Measurements from ENCODE around the gene GRID2. TPM values are rescaled to one million over a fixed set of nuclear protein-coding genes. Genes with fewer than 3 reads are reported as not detected.

The GRID2 gene
- total RNA-seq, 1 donor from 2014 or later, result not detected

DNA sequence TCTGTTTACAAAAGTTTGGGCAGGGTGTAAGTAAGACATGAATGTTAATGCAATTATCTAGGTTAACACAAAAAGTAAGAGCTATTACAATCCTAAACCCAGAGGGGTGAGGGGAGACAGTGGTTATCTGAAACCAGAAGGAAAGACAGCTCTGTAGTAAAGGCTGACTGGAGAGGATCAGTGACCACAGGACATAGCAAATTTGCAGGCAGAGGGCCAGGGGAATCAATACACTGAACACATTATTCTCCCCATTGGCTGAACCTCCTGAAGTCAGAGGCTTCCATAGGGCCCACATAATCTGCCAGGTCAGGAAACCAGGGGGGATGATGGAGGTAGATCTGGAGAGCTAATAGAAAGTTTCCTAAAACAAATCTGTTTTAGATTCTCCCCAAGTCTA, 835.4 kb downstream of the GRID2 start:
- no peak for DNase-seq (ENCODE audit: low read depth)
- no peak overlapping the region for H3K4me3 ChIP-seq (ENCODE audit: low read depth, low read length)
- TF ChIP-seq, protein P1, sequence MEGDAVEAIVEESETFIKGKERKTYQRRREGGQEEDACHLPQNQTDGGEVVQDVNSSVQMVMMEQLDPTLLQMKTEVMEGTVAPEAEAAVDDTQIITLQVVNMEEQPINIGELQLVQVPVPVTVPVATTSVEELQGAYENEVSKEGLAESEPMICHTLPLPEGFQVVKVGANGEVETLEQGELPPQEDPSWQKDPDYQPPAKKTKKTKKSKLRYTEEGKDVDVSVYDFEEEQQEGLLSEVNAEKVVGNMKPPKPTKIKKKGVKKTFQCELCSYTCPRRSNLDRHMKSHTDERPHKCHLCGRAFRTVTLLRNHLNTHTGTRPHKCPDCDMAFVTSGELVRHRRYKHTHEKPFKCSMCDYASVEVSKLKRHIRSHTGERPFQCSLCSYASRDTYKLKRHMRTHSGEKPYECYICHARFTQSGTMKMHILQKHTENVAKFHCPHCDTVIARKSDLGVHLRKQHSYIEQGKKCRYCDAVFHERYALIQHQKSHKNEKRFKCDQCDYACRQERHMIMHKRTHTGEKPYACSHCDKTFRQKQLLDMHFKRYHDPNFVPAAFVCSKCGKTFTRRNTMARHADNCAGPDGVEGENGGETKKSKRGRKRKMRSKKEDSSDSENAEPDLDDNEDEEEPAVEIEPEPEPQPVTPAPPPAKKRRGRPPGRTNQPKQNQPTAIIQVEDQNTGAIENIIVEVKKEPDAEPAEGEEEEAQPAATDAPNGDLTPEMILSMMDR (conservative IDR thresholded peaks at IDR 0.05; ENCODE audit: low read depth, low read length), result no peak

DNA sequence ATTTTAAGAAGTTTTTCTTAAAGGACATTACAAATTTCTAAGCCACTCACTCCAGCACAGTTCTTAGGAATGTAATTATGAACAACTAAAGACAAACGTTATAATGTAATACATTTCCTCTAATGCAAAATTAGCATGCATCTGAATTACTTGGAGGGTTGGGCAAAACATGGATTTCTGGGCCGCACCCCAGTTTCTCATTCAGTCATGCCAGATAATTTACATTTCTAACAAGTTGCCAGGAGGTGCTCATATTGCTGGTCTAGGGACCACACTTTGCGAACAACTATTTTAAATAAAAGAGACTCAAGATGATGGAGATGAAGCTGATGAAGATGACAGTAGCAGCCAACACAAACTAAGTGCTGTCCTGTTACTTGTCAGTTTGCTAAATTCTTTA, 840.1 kb downstream of the GRID2 start:
- DNase-seq (ENCODE audit: low read depth), result no peak
- H3K4me3 ChIP-seq (ENCODE audit: low read depth, low read length), result no peak overlapping the region
- TF ChIP-seq, protein P1 (conservative IDR thresholded peaks at IDR 0.05; ENCODE audit: low read depth, low read length), result no peak

DNA sequence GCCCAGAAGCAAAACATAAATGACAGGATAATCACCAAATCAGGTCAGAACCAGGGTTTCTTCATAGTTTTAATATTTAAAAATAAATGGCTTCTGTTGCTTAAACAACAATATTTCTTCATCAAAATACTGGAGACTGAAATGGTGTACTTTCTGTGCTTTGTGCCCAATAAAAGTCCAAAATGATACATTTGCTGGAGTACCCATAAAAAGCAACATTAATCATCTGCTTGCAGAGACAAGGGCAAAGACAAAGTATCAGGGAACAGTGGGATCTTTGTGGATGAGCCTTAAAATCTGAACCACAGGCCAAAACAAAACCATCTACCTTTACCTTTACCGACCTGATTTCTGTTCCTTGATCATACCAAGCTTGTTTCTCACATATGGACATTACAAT, 840.9 kb downstream of the GRID2 start:
- no peak for DNase-seq (ENCODE audit: low read depth)
- TF ChIP-seq, protein P1 (conservative IDR thresholded peaks at IDR 0.05; ENCODE audit: low read depth, low read length), result no peak
- H3K4me3 ChIP-seq (ENCODE audit: low read depth, low read length), result no peak overlapping the region

DNA sequence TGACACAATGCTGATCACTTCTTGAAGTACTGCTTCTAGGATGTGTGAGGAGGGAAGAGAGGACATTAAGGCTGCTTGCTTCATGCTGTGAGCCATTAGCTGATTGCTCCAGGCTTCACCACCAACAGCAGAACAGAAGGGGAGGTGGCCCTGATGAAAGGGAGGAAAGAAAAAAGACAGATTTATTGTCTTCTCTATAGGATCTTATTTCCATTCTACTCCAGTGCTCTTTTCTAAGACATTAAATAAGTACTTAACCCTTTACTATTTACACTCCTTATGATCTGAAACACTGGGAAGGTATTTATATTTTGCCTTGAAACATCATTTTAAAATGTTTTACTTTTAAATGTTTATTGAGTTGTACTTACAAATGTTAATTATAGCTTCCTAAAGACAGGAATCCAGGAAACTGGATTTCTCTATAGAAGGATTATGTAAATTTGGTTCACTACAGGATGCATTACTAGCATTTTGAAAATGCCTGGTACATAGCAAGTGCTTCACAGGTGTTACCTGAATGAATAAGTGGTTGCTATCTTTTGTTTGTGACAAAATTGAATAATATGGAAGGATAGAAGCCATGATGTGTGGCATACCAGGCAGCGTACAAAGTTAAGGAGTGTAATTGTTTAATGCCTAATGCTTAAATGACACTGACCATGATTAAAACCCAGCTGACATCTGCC, 843.9 kb downstream of the GRID2 start:
- no peak for DNase-seq (ENCODE audit: low read depth)
- H3K4me3 ChIP-seq (ENCODE audit: low read depth, low read length), result no peak overlapping the region
- TF ChIP-seq, protein P1 (conservative IDR thresholded peaks at IDR 0.05; ENCODE audit: low read depth, low read length), result no peak

DNA sequence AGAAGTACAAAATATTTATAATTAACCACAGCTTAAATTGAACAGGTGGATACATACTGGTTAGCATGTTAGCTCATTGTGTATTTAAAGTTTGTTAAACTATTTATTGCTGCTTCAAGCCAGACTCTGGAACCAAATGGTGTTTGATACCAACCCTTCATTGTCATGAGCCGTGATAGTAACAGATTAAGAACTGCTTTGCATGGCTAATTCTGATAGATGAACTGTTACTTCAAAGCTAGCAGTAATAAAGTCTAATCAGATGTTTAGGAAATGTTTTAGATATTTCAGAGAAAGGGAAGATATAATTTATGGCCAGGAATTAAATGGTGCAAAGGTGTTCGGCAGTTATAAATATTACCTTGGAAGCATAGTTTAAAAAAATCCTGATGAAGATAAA, 848.7 kb downstream of the GRID2 start:
- no peak for DNase-seq (ENCODE audit: low read depth)
- TF ChIP-seq, protein P1 (conservative IDR thresholded peaks at IDR 0.05; ENCODE audit: low read depth, low read length), result no peak
- no peak overlapping the region for H3K4me3 ChIP-seq (ENCODE audit: low read depth, low read length)

DNA sequence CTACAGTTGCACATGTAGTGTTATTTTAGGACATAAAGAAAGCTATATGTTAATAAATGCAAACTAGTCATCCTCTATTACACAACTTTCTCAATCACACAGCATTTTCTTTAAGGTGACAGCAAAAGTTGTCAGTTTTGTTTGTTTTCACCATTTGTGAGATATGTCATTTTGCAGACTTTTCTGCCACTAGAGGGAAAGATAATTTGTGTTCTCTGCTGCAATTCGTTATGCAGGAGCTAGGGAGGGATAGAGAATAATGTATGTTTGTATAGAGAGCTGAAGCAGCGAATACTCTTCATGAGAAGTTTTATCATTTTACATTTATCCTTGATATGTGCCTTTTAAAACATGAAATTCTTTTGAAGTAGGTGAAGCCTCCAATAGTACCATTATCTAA, 854.2 kb downstream of the GRID2 start:
- TF ChIP-seq, protein P1 (conservative IDR thresholded peaks at IDR 0.05; ENCODE audit: low read depth, low read length), result peak; percentile 28
- H3K4me3 ChIP-seq (ENCODE audit: low read depth, low read length), result no peak overlapping the region
- no peak for DNase-seq (ENCODE audit: low read depth)

DNA sequence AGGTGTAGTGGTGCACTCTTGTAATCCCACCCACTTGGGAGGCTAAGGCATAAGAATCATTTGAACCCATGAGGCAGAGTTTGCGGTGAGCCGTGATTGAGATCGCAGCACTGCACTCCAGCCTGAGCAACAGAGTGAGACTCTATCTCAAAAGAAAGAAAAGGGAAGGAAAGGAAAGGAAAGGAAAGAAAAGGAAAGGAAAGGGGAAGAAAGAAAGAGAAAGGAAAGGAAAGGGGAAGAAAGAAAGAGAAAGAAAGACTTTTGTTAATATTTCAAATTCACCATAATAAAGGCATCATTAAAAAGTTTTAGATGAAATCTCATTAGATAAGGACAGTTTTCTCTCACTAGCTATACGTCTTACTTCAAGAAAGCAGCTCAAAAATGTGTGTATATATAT, 864.3 kb downstream of the GRID2 start:
- H3K4me3 ChIP-seq (ENCODE audit: low read depth, low read length), result no peak overlapping the region
- TF ChIP-seq, protein P1 (conservative IDR thresholded peaks at IDR 0.05; ENCODE audit: low read depth, low read length), result no peak

More for the DNA sequence above, 864.3 kb downstream of the GRID2 start:
- no peak for DNase-seq (ENCODE audit: low read depth)

Measured in epithelial cell of proximal tubule (primary cell).